ENCODE measurements around the gene TRIM41.

DNA sequence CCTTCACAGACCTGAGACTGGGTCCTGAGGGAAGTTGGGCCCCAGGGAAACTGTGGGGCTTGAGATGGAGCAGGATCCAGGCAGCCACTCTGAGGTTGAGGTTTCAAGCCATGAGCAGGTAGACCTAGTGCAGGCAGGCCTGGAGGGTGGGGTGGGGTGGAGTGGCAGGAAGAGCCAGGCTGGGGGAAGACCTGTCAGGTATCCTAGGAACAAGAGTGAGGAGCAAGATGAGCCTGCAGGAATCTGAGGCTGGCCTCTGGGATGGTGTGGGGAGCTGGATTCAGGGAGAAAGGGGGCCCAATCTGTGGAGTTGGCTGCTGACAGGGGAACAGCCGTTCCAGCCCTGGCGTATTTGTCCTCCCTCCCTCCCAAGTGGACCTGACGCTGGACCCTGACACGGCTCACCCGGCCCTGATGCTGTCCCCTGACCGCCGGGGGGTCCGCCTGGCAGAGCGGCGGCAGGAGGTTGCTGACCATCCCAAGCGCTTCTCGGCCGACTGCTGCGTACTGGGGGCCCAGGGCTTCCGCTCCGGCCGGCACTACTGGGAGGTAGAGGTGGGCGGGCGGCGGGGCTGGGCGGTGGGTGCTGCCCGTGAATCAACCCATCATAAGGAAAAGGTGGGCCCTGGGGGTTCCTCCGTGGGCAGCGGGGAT is 10.8 kb downstream of the TRIM41 start:
- TF ChIP-seq GATA2 (IDR thresholded peaks at IDR 0.05; ENCODE audit: low read depth, low read length) = no peak
- TF ChIP-seq GATA3 (IDR thresholded peaks at IDR 0.05; ENCODE audit: low read depth, low read length) = no peak

Data from SH-SY5Y (cell line).